HL-60/S4 (cell line): ENCODE results near the gene CEP63.

ENCODE experiments used
- in situ Hi-C: fragments of 300-500 bp; cut with MboI; formaldehyde crosslinking; loops from 2 replicates; pipeline ENCODE4 v1.14.3; 2022; ENCODE audit warnings: low sequenced_read_pairs

CEP63 gene

GRCh38 chr3:134464689-134465365 is 21.0 kb upstream of the CEP63 start:
- in situ Hi-C loops = loop anchor here (25.0 kb wide), 2 partner anchors 253 to 528 kb away; no protein-coding TSS in a partner anchor

- in situ Hi-C loops = loop anchor here (25.0 kb wide), 2 partner anchors 254 to 529 kb away; no protein-coding TSS in a partner anchor
Measured at GRCh38 chr3:134466331-134466730, 19.5 kb upstream of the CEP63 start.

- in situ Hi-C loops = loop anchor here (25.0 kb wide), 2 partner anchors 256 to 531 kb away; no protein-coding TSS in a partner anchor
Measured at GRCh38 chr3:134468519-134468918, 17.3 kb upstream of the CEP63 start.

GRCh38 chr3:134471521-134472193 is 14.2 kb upstream of the CEP63 start:
- in situ Hi-C loops = loop anchor here (5.0 to 25.0 kb wide), 3 partner anchors 164 to 534 kb away; no protein-coding TSS in a partner anchor

- in situ Hi-C loops = loop anchor here (5.0 to 25.0 kb wide), 3 partner anchors 166 to 536 kb away; no protein-coding TSS in a partner anchor
Measured at GRCh38 chr3:134472831-134473230, 13.0 kb upstream of the CEP63 start.

- in situ Hi-C loops = loop anchor here (5.0 to 25.0 kb wide), 3 partner anchors 167 to 537 kb away; no protein-coding TSS in a partner anchor
Measured at GRCh38 chr3:134473868-134474546, 11.8 kb upstream of the CEP63 start.

- in situ Hi-C loops = loop anchor here (5.0 to 25.0 kb wide), 3 partner anchors 168 to 538 kb away; no protein-coding TSS in a partner anchor
Measured at GRCh38 chr3:134474956-134475355, 10.9 kb upstream of the CEP63 start.

- in situ Hi-C loops = no loop called here
Measured at GRCh38 chr3:134476306-134476705, 9.6 kb upstream of the CEP63 start.

- in situ Hi-C loops = no loop called here
Measured at GRCh38 chr3:134477002-134477401, 8.9 kb upstream of the CEP63 start.

GRCh38 chr3:134477938-134478337 is 7.9 kb upstream of the CEP63 start:
- in situ Hi-C loops = no loop called here

- in situ Hi-C loops = no loop called here
Measured at GRCh38 chr3:134480546-134480945, 5.3 kb upstream of the CEP63 start.

GRCh38 chr3:134481166-134481565 is 4.7 kb upstream of the CEP63 start:
- in situ Hi-C loops = no loop called here

- in situ Hi-C loops = no loop called here
Measured at GRCh38 chr3:134482622-134483021, 3.2 kb upstream of the CEP63 start.

- in situ Hi-C loops = no loop called here
Measured at GRCh38 chr3:134483195-134483900, 2.5 kb upstream of the CEP63 start.

GRCh38 chr3:134485075-134485717 is 661 bp upstream of the CEP63 start:
- in situ Hi-C loops = no loop called here

- in situ Hi-C loops = no loop called here
Measured at GRCh38 chr3:134486577-134487041, 752 bp downstream of the CEP63 start.

- in situ Hi-C loops = no loop called here
Measured at GRCh38 chr3:134487406-134487805, 1.5 kb downstream of the CEP63 start.

GRCh38 chr3:134494495-134494894 is 8.6 kb downstream of the CEP63 start:
- in situ Hi-C loops = no loop called here

- in situ Hi-C loops = no loop called here
Measured at GRCh38 chr3:134495980-134496379, 10.1 kb downstream of the CEP63 start.

GRCh38 chr3:134496471-134497071 is 10.7 kb downstream of the CEP63 start:
- in situ Hi-C loops = no loop called here
